Ectodermal cell (in vitro differentiated cells): ENCODE measurements around the gene TUFM.
"Not testable (repeated sequence)": the region's sequence is repeated elsewhere in the genome, so short reads cannot be mapped to it uniquely, and the experiment has no call there.

Experiments used
- H3K27ac ChIP-seq: 2 replicates; pipeline ENCODE4 v1.7.0; 2013; ENCODE audit warnings: mild to moderate bottlenecking, low read depth, low read length; ENCODE audit not compliant: insufficient read depth, poor library complexity, severe bottlenecking
- H3K27me3 ChIP-seq: 2 replicates; pipeline ENCODE4 v1.7.0; 2013; ENCODE audit warnings: mild to moderate bottlenecking, low read length; ENCODE audit not compliant: insufficient read depth, control insufficient read depth, poor library complexity, severe bottlenecking
- H3K36me3 ChIP-seq: one replicate; pipeline ENCODE4 v1.7.0; 2013; ENCODE audit warnings: low read length; ENCODE audit not compliant: control insufficient read depth, insufficient read depth
- H3K4me1 ChIP-seq: one replicate; pipeline ENCODE4 v1.7.0; 2013; ENCODE audit warnings: low read length; ENCODE audit not compliant: control insufficient read depth, insufficient read depth
- H3K4me3 ChIP-seq: 2 replicates; pipeline ENCODE4 v1.7.0; 2013; ENCODE audit warnings: low read depth, low read length, control low read depth; ENCODE audit not compliant: insufficient read depth
- H3K9me3 ChIP-seq: 2 replicates; pipeline ENCODE4 v1.7.0; 2013; ENCODE audit warnings: mild to moderate bottlenecking, low read length, moderate library complexity; ENCODE audit not compliant: control insufficient read depth
- WGBS, 2 experiments: methylation state at CpG; one replicate each; pipeline ENCODE4 v1.1.7; 2013; ENCODE audit warnings: missing lambda C conversion rate in 2 of 2; 5-methylcytosine and 5-hydroxymethylcytosine counted together

Gene TUFM

GRCh38 chr16:28829747-28830146 lies 16.4 kb downstream of the TUFM start:
- Histone ChIP-seq H3K9me3 (no peaks in the 10 kb centered on the region), H3K27me3 (no peaks in the 10 kb centered on the region), H3K4me3 (no peak overlapping the region), H3K4me1 (peaks cover 8% of the 10 kb centered on the region), H3K36me3 (peaks cover 81% of the 10 kb centered on the region), H3K27ac (no peak overlapping the region)
- WGBS, 2 experiments, result 97% methylated on average over 13 of the region's 13 CpGs

GRCh38 chr16:28826141-28826540 lies 20.0 kb downstream of the TUFM start:
- Histone ChIP-seq H3K9me3 (no peaks in the 10 kb centered on the region), H3K4me3 (no peak overlapping the region), H3K36me3 (peaks cover 48% of the 10 kb centered on the region), H3K4me1 (peaks cover 9% of the 10 kb centered on the region), H3K27me3 (no peaks in the 10 kb centered on the region), H3K27ac (no peak overlapping the region)
- 92 to 96% methylated on average over 6 of the region's 6 CpGs for WGBS, 2 experiments

- Histone ChIP-seq H3K4me1 (peaks cover 9% of the 10 kb centered on the region), H3K4me3 (peak overlapping the region; percentile 95), H3K36me3 (peaks cover 34% of the 10 kb centered on the region), H3K9me3 (no peaks in the 10 kb centered on the region), H3K27ac (peak overlapping the region; percentile 94), H3K27me3 (no peaks in the 10 kb centered on the region)
- 56% methylated on average over 5 of the region's 5 CpGs for WGBS, 2 experiments
These were observed 21.5 kb downstream of the TUFM start for GRCh38 chr16:28824717-28824973.

- Histone ChIP-seq H3K4me3 (peak overlapping the region; percentile 95), H3K27ac (peak overlapping the region; percentile 94), H3K27me3 (no peaks in the 10 kb centered on the region), H3K4me1 (peaks cover 9% of the 10 kb centered on the region), H3K36me3 (peaks cover 29% of the 10 kb centered on the region), H3K9me3 (no peaks in the 10 kb centered on the region)
- WGBS, 2 experiments, result 1% methylated on average over 60 of the region's 60 CpGs
These were observed 22.1 kb downstream of the TUFM start for GRCh38 chr16:28823873-28824716.

- H3K4me1 ChIP-seq, result peaks cover 9% of the 10 kb centered on the region
- peak overlapping the region; percentile 94 for H3K27ac ChIP-seq
- 0 to 1% methylated on average over 62 of the region's 62 CpGs for WGBS, 2 experiments
These were observed 22.8 kb downstream of the TUFM start for GRCh38 chr16:28823291-28823872.

GRCh38 chr16:28822520-28823290 lies 23.4 kb downstream of the TUFM start, which contains the start of gene ATXN2L:
ATXN2L (plus strand) TSS chr16:28822999; CDS start chr16:28823260, 261 bp downstream.
- H3K9me3 ChIP-seq, result no peaks in the 10 kb centered on the region
- peaks cover 9% of the 10 kb centered on the region for H3K4me1 ChIP-seq
- peaks cover 17% of the 10 kb centered on the region for H3K36me3 ChIP-seq
- peak within 1 kb of the TSS; percentile 94 for H3K27ac ChIP-seq
- peak within 1 kb of the TSS; percentile 95 for H3K4me3 ChIP-seq
- WGBS, 2 experiments, result 0% methylated on average over 89 to 90 of the region's 91 CpGs
- no peaks in the 10 kb centered on the region for H3K27me3 ChIP-seq

More at GRCh38 chr16:28823291-28823872, 22.8 kb downstream of the TUFM start:
- Histone ChIP-seq H3K4me3 (peak overlapping the region; percentile 95), H3K27me3 (no peaks in the 10 kb centered on the region), H3K9me3 (no peaks in the 10 kb centered on the region), H3K36me3 (peaks cover 24% of the 10 kb centered on the region)

GRCh38 chr16:28821874-28822519 lies 24.2 kb downstream of the TUFM start:
- Histone ChIP-seq H3K4me3 (peak overlapping the region; percentile 95), H3K9me3 (no peaks in the 10 kb centered on the region), H3K4me1 (peaks cover 9% of the 10 kb centered on the region), H3K27me3 (no peaks in the 10 kb centered on the region), H3K27ac (peak overlapping the region; percentile 94), H3K36me3 (peaks cover 10% of the 10 kb centered on the region)
- 42 to 43% methylated on average over 13 of the region's 13 CpGs for WGBS, 2 experiments

GRCh38 chr16:28820546-28820945 lies 25.6 kb downstream of the TUFM start:
- not testable (repeated sequence) for H3K27ac ChIP-seq, H3K36me3 ChIP-seq, H3K4me3 ChIP-seq, H3K4me1 ChIP-seq, H3K27me3 ChIP-seq, H3K9me3 ChIP-seq
- WGBS, 2 experiments, result 92 to 93% methylated on average over 13 of the region's 13 CpGs

- Histone ChIP-seq H3K27me3 (no peaks in the 10 kb centered on the region), H3K9me3 (no peaks in the 10 kb centered on the region), H3K36me3 (no peaks in the 10 kb centered on the region), H3K4me1 (peaks cover 3% of the 10 kb centered on the region), H3K27ac (no peak overlapping the region), H3K4me3 (no peak overlapping the region)
- 93 to 94% methylated on average over 5 of the region's 5 CpGs for WGBS, 2 experiments
These were observed 26.1 kb downstream of the TUFM start for GRCh38 chr16:28820016-28820415.
